WI38 (cell line): ENCODE results near the gene SMIM41.

ENCODE experiments used
- H3K4me3 ChIP-seq: 2 replicates; pipeline ENCODE4 v1.5.1; 2011; ENCODE audit warnings: low read depth, mild to moderate bottlenecking, control low read depth, low read length
- TF ChIP-seq, protein P1 (sequence below): IDR thresholded peaks from 2 replicates; pipeline ENCODE4 v1.5.1; 2012; ENCODE audit warnings: low read depth, mild to moderate bottlenecking, control low read depth, low read length

The SMIM41 gene

GRCh38 chr12:52125476-52125900 is 46.0 kb downstream of the SMIM41 start:
- TF ChIP-seq, protein P1, sequence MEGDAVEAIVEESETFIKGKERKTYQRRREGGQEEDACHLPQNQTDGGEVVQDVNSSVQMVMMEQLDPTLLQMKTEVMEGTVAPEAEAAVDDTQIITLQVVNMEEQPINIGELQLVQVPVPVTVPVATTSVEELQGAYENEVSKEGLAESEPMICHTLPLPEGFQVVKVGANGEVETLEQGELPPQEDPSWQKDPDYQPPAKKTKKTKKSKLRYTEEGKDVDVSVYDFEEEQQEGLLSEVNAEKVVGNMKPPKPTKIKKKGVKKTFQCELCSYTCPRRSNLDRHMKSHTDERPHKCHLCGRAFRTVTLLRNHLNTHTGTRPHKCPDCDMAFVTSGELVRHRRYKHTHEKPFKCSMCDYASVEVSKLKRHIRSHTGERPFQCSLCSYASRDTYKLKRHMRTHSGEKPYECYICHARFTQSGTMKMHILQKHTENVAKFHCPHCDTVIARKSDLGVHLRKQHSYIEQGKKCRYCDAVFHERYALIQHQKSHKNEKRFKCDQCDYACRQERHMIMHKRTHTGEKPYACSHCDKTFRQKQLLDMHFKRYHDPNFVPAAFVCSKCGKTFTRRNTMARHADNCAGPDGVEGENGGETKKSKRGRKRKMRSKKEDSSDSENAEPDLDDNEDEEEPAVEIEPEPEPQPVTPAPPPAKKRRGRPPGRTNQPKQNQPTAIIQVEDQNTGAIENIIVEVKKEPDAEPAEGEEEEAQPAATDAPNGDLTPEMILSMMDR: no peak
- no peak overlapping the region for H3K4me3 ChIP-seq

- TF ChIP-seq, protein P1: no peak
- no peak overlapping the region for H3K4me3 ChIP-seq
Measured at GRCh38 chr12:52126050-52126604, 46.6 kb downstream of the SMIM41 start.

- H3K4me3 ChIP-seq: no peak overlapping the region
- TF ChIP-seq, protein P1: no peak
Measured at GRCh38 chr12:52126605-52127578, 47.4 kb downstream of the SMIM41 start.

DNA sequence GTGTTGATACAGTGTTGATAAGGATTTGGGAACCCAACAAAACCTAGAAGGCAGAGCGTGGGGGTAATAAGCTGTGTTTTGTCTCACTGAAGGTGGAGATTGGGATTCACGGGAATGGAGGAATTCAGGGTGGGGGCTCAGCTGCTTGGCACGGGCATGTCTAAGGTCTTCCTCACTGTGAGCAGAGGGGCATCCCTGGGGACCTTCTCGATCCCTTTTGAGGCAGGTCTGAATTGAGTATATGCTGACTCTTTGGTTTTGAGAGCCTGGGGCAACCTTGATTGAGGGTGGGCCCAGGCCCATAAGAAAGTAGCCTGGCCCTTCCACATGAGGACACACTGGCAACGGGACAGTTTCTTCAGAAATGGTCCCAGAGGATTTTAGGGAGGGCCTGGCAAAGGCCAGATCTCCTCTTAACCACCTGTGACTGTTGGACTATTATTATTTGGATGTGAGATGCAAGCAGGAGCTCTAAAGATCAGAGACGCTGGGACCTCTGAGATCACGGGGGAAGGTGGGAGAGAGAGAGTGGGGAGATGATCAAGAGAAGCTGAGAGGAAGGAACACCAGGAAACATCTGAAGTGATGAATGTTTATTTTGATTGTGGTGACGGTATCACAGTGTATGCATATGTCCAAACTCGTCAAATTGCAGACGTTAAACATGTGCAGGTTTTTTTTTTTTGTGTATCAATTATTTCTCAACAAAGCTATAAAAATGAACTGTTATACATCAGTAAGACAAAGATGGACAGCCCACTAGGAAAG is 48.4 kb downstream of the SMIM41 start:
- TF ChIP-seq, protein P1: no peak
- H3K4me3 ChIP-seq: no peak overlapping the region

DNA sequence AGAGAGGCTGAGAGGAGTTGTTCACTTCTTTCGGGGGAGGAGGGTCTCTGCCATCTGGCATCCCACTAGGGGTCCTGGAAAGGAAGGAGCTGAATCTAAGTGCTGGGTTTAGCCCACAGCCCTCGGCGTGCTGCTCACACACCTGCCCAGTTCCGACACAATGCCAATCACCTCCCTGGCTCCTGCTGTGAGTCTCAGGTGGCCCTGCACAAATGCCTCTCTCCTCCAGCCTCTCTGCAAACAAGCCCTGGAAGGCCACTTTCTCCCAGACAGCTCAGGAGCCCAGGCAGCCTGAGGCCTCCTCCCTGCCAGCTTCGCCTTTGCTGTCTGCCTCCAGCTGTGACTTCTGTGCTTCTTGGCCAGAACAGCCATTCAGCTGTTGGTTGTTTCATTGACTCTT is 51.2 kb downstream of the SMIM41 start:
- TF ChIP-seq, protein P1: no peak
- H3K4me3 ChIP-seq: no peak overlapping the region

DNA sequence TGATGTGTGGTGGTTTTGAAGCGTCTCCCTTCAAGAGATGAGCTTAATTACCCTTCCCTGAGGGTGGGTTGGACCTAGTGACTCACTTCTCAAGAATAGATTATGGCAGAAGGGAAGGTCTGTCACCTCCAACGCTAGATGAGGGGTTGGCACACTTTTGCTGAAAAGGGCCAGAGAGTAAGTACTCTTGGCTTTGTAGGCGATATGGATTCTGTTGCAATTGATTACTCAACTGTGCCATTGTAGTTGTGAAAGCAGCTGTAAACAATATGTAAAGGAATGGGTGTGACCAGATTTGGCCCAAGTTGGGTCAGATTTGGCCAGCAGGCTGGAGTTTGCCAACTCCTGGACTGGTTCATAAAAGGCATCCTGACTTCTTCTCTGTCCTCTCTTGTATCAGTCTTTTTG is 53.3 kb downstream of the SMIM41 start:
- TF ChIP-seq, protein P1: no peak
- no peak overlapping the region for H3K4me3 ChIP-seq
